Activated T-cell treated with anti-CD3 and anti-CD28 coated beads, Interleukin-2, amount 50 U/mL, for 4 hours (primary cell): ENCODE data around the gene SRF. TPM values are rescaled to one million over a fixed set of nuclear protein-coding genes. Genes with fewer than 3 reads are reported as not detected.
"Not testable (repeated sequence)": the region's sequence is repeated elsewhere in the genome, so short reads cannot be mapped to it uniquely, and the experiment has no call there.

Experiments used
- ATAC-seq, 2 donors: fragments of 200-7000 bp; cut with Tn5 transposase; one replicate each; pipeline ENCODE4 v1.10.0; 2021
- DNase-seq: peaks from one replicate; pipeline ENCODE4 v3.0.0-alpha.2; 2020
- H3K27me3 Mint-ChIP-seq: one replicate; pipeline ENCODE4 v1.8.0; 2021; ENCODE audit warnings: low read depth, mixed read lengths
- H3K36me3 Mint-ChIP-seq: one replicate; pipeline ENCODE4 v1.8.0; 2022; ENCODE audit warnings: mixed read lengths; ENCODE audit not compliant: insufficient read depth
- H3K4me1 Mint-ChIP-seq: one replicate; pipeline ENCODE4 v1.8.0; 2021; ENCODE audit warnings: low read depth, mixed read lengths
- H3K4me3 Mint-ChIP-seq: one replicate; pipeline ENCODE4 v1.8.0; 2021; ENCODE audit warnings: mild to moderate bottlenecking, moderate library complexity, mixed read lengths
- H3K9me3 Mint-ChIP-seq: one replicate; pipeline ENCODE4 v1.8.0; 2021; ENCODE audit warnings: mixed read lengths
- total RNA-seq, 3 donors: library from RNA; stranded (reverse); gene quantifications; one replicate each; pipeline ENCODE4 v1.2.1, GENCODE V29; 2021

Gene SRF
- 10 to 100 TPM; 72.0 to 80.1 (median 72.8) TPM for total RNA-seq

GRCh38 chr6:43170931-43171706 is at the start of gene SRF:
Gene SRF, plus strand, starts transcription at chr6:43171269. Its CDS starts 388 bp downstream, at chr6:43171657.
- Mint-ChIP-seq H3K27me3 (no peaks in the 10 kb centered on the region), H3K9me3 (no peaks in the 10 kb centered on the region), H3K36me3 (peaks cover 10% of the 10 kb centered on the region), H3K4me3 (peak within 1 kb of the TSS; percentile 90), H3K4me1 (peaks cover 40% of the 10 kb centered on the region)
- ATAC-seq (peak; percentile 80 to 82), DNase-seq (peak; percentile 99)

- DNase-seq, result no peak
- Mint-ChIP-seq H3K4me1 (no peaks in the 10 kb centered on the region), H3K36me3 (no peaks in the 10 kb centered on the region), H3K9me3 (no peaks in the 10 kb centered on the region), H3K27me3 (peaks cover 5% of the 10 kb centered on the region), H3K4me3 (no peak overlapping the region)
- no peak for ATAC-seq
Measured at GRCh38 chr6:43122146-43122545, 48.9 kb upstream of the SRF start.

- Mint-ChIP-seq H3K4me3 (no peak overlapping the region), H3K9me3 (no peaks in the 10 kb centered on the region), H3K36me3 (no peaks in the 10 kb centered on the region), H3K4me1 (no peaks in the 10 kb centered on the region), H3K27me3 (peaks cover 5% of the 10 kb centered on the region)
- DNase-seq (no peak), ATAC-seq (no peak)
Measured at GRCh38 chr6:43123461-43124314, 47.4 kb upstream of the SRF start.

GRCh38 chr6:43124481-43124880 is 46.6 kb upstream of the SRF start:
- H3K9me3 Mint-ChIP-seq, result no peaks in the 10 kb centered on the region
- peaks cover 5% of the 10 kb centered on the region for H3K27me3 Mint-ChIP-seq
- no peaks in the 10 kb centered on the region for H3K4me1 Mint-ChIP-seq
- no peak for DNase-seq
- H3K4me3 Mint-ChIP-seq, result no peak overlapping the region
- H3K36me3 Mint-ChIP-seq, result no peaks in the 10 kb centered on the region
- ATAC-seq, result no peak

GRCh38 chr6:43125119-43125518 is 46.0 kb upstream of the SRF start:
- Mint-ChIP-seq H3K4me3 (no peak overlapping the region), H3K9me3 (no peaks in the 10 kb centered on the region), H3K27me3 (peaks cover 5% of the 10 kb centered on the region), H3K4me1 (no peaks in the 10 kb centered on the region), H3K36me3 (no peaks in the 10 kb centered on the region)
- ATAC-seq (no peak), DNase-seq (no peak)

GRCh38 chr6:43125555-43125954 is 45.5 kb upstream of the SRF start:
- Mint-ChIP-seq H3K4me3 (no peak overlapping the region), H3K27me3 (peaks cover 5% of the 10 kb centered on the region)

GRCh38 chr6:43127180-43127579 is 43.9 kb upstream of the SRF start:
- Mint-ChIP-seq H3K27me3 (peaks cover 5% of the 10 kb centered on the region), H3K4me1 (no peaks in the 10 kb centered on the region), H3K4me3 (no peak overlapping the region), H3K9me3 (no peaks in the 10 kb centered on the region), H3K36me3 (no peaks in the 10 kb centered on the region)
- DNase-seq (no peak), ATAC-seq (no peak)

More at GRCh38 chr6:43125555-43125954, 45.5 kb upstream of the SRF start:
- no peak for DNase-seq
- Mint-ChIP-seq H3K4me1 (no peaks in the 10 kb centered on the region), H3K36me3 (no peaks in the 10 kb centered on the region), H3K9me3 (no peaks in the 10 kb centered on the region)
- no peak for ATAC-seq

GRCh38 chr6:43127877-43128276 is 43.2 kb upstream of the SRF start:
- no peaks in the 10 kb centered on the region for H3K36me3 Mint-ChIP-seq
- H3K4me1 Mint-ChIP-seq, result no peaks in the 10 kb centered on the region
- peaks cover 1% of the 10 kb centered on the region for H3K27me3 Mint-ChIP-seq
- ATAC-seq (no peak), DNase-seq (no peak)
- no peak overlapping the region for H3K4me3 Mint-ChIP-seq
- no peaks in the 10 kb centered on the region for H3K9me3 Mint-ChIP-seq

GRCh38 chr6:43128926-43129325 is 42.1 kb upstream of the SRF start:
- no peaks in the 10 kb centered on the region for H3K4me1 Mint-ChIP-seq
- DNase-seq, result no peak
- no peaks in the 10 kb centered on the region for H3K27me3 Mint-ChIP-seq
- no peak overlapping the region for H3K4me3 Mint-ChIP-seq
- H3K9me3 Mint-ChIP-seq, result no peaks in the 10 kb centered on the region
- no peaks in the 10 kb centered on the region for H3K36me3 Mint-ChIP-seq
- ATAC-seq, result no peak

- ATAC-seq, result peak in 1 of 2 donors; percentile 58
- H3K36me3 Mint-ChIP-seq, result no peaks in the 10 kb centered on the region
- no peak overlapping the region for H3K4me3 Mint-ChIP-seq
- no peaks in the 10 kb centered on the region for H3K9me3 Mint-ChIP-seq
- DNase-seq, result no peak
- H3K27me3 Mint-ChIP-seq, result no peaks in the 10 kb centered on the region
- H3K4me1 Mint-ChIP-seq, result no peaks in the 10 kb centered on the region
Measured at GRCh38 chr6:43129434-43130194, 41.5 kb upstream of the SRF start.

- H3K4me1 Mint-ChIP-seq, result no peaks in the 10 kb centered on the region
- H3K36me3 Mint-ChIP-seq, result no peaks in the 10 kb centered on the region
- no peaks in the 10 kb centered on the region for H3K27me3 Mint-ChIP-seq
Measured at GRCh38 chr6:43130429-43130828, 40.6 kb upstream of the SRF start.

GRCh38 chr6:43131379-43131778 is 39.7 kb upstream of the SRF start:
- ATAC-seq, H3K4me3 Mint-ChIP-seq, DNase-seq, H3K27me3 Mint-ChIP-seq, H3K4me1 Mint-ChIP-seq, H3K9me3 Mint-ChIP-seq, H3K36me3 Mint-ChIP-seq: not testable (repeated sequence)

More at GRCh38 chr6:43130429-43130828, 40.6 kb upstream of the SRF start:
- H3K9me3 Mint-ChIP-seq, result no peaks in the 10 kb centered on the region
- H3K4me3 Mint-ChIP-seq, result no peak overlapping the region
- ATAC-seq, result no peak
- no peak for DNase-seq

GRCh38 chr6:43138267-43138666 is 32.8 kb upstream of the SRF start:
- ATAC-seq (no peak), DNase-seq (no peak)
- H3K4me3 Mint-ChIP-seq, result no peak overlapping the region
- no peaks in the 10 kb centered on the region for H3K36me3 Mint-ChIP-seq
- no peaks in the 10 kb centered on the region for H3K27me3 Mint-ChIP-seq
- H3K9me3 Mint-ChIP-seq, result no peaks in the 10 kb centered on the region
- H3K4me1 Mint-ChIP-seq, result peaks cover 3% of the 10 kb centered on the region

- not testable (repeated sequence) for ATAC-seq, H3K4me1 Mint-ChIP-seq, DNase-seq, H3K9me3 Mint-ChIP-seq, H3K4me3 Mint-ChIP-seq, H3K36me3 Mint-ChIP-seq, H3K27me3 Mint-ChIP-seq
Measured at GRCh38 chr6:43139973-43140372, 31.1 kb upstream of the SRF start.
